GM20000 (cell line): ENCODE results near the gene PRPF40B.

Experiments
- DNase-seq: peaks from one replicate; pipeline ENCODE4 v3.0.0; 2012; ENCODE audit warnings: low spot score
- CTCF ChIP-seq: IDR thresholded peaks from 2 replicates; pipeline ENCODE4 v1.5.1; 2012; ENCODE audit warnings: mild to moderate bottlenecking, control low read depth; ENCODE audit errors: extremely low read depth, missing control alignments

PRPF40B gene

GRCh38 chr12:49664167-49664566 is 40.8 kb downstream of the PRPF40B start:
- TF ChIP-seq CTCF = no peak
- DNase-seq = no peak

GRCh38 chr12:49664591-49665239 is 41.4 kb downstream of the PRPF40B start:
- DNase-seq = peak; percentile 67

GRCh38 chr12:49665384-49665783 is 42.0 kb downstream of the PRPF40B start:
- no peak for DNase-seq

More at GRCh38 chr12:49664591-49665239, 41.4 kb downstream of the PRPF40B start:
- TF ChIP-seq CTCF = no peak

GRCh38 chr12:49666176-49666575 is 42.8 kb downstream of the PRPF40B start:
- DNase-seq = no peak
- no peak for TF ChIP-seq CTCF

More at GRCh38 chr12:49665384-49665783, 42.0 kb downstream of the PRPF40B start:
- TF ChIP-seq CTCF = no peak

GRCh38 chr12:49667325-49668090 is 44.1 kb downstream of the PRPF40B start:
- no peak for TF ChIP-seq CTCF
- DNase-seq = no peak

- no peak for TF ChIP-seq CTCF
- DNase-seq = no peak
Observed at GRCh38 chr12:49669796-49670195, 46.4 kb downstream of the PRPF40B start.

- TF ChIP-seq CTCF = no peak
- no peak for DNase-seq
Observed at GRCh38 chr12:49671031-49671765, 47.8 kb downstream of the PRPF40B start.
